ENCODE results near the gene MFNG.
"Not testable (repeated sequence)": the region's sequence is repeated elsewhere in the genome, so short reads cannot be mapped to it uniquely, and the experiment has no call there.

The MFNG gene, protein sequence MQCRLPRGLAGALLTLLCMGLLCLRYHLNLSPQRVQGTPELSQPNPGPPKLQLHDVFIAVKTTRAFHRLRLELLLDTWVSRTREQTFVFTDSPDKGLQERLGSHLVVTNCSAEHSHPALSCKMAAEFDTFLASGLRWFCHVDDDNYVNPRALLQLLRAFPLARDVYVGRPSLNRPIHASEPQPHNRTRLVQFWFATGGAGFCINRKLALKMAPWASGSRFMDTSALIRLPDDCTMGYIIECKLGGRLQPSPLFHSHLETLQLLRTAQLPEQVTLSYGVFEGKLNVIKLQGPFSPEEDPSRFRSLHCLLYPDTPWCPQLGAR

DNA sequence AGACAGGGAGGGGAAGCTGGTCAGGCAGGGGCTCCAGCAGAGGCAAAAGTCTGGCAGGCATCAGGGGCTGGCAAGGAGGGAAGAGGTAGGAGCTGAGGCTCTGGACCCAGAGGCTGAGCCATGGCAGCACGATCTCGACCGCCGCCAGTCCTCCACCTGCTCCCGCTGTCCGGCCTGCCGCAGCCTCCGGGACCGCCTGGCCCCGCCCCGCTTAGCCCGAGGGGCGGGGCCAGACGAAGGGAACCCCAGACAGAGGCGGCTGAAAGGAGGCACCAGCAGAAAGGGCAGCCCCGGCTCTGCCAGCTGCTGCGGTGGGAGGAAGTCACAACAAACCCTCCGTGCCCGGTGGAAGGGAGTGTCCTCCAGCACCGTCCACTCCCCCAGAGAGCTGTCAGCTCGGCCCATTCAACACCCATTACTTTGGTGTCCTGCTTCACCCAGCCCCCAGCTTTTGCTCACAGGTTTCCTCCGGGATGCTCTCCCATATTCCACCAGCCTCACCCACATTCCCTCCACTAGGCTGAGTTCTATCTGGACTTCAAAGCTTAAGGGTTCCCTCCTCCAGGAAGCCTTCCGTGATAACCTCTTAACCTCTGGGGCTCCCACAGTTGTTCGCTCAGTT, at the start of gene MFNG:
Gene MFNG, minus strand, starts transcription at position 161 of the 622 bp plus-strand sequence. CDS start 207 bp downstream, outside the sequence.
- peak in 21 of 56 donors; percentile 4 to 60 (median 18) for DNase-seq

DNA sequence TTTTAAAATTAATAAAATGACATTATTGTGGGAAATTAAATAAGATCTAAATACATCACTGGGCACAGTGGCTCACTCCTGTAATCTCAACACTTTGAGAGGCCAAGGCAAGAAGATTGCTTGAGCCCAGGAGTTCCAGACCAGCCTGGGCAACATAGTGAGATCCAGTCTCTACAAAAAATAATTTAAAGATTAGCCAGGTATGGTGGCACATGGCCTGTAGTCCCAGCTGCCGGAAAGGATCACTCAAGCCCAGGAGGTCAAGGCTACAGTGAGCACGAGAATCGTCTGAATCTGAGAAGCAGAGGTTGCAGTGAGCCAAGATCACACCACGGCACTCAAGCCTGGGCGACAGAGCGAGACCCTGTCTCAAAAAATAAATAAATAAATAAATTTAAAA, 49.0 kb upstream of the MFNG start:
- DNase-seq, result no peak

DNA sequence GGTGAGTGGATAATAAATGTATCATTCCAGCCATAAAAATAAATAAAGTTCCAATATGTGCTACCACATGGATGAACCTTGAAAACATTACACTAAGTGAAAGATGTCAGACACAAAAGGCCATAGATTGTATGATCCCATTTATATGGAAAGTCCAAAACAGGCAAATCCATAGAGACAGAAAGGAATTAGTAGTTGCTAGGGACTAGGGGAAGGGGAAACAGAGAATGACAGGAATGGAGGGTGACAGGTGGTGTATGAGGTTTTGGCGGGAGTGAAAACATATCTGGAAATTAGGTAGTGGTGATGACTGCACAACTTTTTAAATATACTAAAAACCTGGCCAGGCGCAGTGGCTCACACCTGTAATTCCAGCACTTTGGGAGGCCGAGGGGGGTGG, 48.3 kb upstream of the MFNG start:
- no peak for DNase-seq

DNA sequence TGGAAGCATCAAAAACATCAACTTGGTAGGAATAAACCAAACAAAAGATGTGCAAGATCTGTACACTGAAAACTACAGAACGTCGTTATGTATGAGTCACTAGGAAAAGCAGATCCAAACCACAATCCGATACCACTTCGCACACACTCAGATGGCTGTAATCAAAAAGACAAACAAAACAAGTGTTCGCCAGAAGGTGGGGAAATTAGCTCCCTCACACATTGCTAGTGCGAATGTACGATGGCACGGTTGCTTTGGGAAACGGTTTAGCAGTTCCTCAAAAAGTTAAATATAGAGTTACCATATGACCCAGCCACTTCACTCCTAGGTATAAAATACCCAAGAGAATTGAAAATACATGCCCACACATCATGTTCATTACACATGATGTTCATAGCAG, 47.8 kb upstream of the MFNG start:
- no peak for DNase-seq

DNA sequence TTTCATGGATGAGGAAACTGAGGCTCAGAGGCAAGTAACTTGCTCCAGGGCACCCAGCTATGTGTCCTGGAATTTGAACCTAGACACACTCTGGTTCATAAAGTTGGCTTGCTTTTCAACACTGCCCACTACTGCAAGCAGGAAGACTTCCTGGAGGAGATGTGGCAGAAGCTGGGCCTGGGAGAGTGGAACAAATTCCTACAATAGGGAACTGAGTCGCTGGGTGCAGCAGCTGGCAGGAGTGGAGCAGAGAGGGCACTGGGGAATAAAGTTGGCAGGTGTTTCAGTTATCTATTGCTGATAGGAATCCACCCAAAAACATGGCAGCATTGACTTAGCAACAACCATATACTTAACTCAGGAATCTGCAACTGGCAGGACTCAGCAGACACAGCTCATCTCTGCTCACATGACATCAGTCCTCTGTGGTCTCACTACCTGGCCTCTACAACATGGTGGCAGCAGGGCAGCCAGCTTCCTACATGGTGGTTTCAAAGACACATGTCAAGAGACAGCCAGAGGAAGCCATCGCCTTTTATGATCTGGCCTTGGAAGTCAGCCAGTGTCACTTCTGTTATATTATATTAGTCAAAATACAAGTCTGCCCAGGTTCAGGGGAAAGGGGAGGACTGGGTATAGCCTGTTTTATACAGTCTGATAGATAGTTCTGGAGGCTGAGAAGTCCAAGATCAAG, 43.6 kb upstream of the MFNG start:
- DNase-seq, result no peak

DNA sequence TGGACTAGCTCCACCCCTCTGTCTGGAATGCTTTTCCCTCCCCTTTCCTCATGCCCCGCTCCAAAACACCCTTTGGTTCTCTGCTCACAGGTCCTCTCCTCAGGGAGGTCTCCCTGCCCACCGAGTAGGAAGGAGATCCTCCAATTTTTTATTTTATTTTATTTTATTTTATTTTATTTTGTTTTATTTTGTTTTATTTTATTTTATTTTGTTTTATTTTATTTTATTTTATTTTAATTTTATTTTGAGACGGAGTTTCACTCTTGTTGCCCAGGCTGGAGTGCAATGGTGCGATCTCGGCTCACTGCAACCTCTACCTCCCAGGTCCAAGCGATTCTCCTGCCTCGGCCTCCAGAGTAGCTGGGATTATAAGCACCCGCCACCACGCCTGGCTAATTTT, 41.8 kb upstream of the MFNG start:
- DNase-seq, result not testable (repeated sequence)

DNA sequence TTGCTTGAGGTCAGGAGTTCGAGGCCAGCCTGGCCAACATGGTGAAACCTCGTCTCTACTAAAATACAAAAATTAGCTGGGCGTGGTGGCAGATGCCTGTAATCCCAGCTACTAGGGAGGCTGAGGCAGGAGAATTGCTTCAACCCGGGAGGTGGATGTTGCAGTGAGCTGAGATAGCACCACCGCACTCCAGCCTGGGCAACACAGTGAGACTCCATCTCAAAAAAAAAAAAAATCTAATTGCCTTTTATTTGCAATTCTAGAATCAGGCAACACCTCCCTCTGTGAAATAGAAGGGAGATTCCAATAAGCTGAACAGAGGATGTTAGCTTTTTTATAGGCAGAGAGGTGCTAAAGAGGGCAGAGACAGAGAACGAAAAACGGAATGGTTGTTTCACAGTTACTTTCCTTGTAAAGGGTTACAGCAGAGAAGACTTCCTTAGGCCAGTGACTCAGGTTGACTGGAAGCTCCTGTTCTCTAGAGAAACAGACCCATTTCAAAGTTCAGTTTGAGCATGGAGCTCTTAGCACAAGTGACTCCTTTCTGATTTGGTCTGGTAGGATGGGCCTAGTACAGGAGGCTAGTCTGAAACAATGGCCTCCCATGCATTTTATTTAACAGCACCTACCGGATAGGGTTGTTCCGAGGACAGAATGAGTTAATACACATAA, 41.0 kb upstream of the MFNG start:
- DNase-seq, result not testable (repeated sequence)

DNA sequence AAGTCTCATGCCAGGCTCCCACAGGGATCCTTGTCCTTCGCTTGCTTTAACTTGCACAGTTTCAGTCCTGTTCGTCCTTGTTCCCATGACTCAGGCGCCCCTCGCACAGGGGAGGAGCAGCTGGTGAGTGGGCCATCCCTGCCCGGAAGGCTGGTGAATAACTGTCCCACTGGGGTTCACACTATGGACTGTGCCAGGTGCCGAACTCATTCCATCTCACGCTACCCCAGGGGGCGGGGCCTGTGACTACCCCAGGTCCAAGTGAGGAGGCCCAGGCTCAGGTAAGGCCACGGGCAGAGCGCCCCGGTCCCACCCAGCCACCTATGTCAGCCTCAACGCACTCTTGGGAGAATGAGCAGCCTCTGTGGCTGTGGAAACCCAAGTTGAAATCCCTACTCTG, 40.2 kb upstream of the MFNG start:
- DNase-seq, result no peak

DNA sequence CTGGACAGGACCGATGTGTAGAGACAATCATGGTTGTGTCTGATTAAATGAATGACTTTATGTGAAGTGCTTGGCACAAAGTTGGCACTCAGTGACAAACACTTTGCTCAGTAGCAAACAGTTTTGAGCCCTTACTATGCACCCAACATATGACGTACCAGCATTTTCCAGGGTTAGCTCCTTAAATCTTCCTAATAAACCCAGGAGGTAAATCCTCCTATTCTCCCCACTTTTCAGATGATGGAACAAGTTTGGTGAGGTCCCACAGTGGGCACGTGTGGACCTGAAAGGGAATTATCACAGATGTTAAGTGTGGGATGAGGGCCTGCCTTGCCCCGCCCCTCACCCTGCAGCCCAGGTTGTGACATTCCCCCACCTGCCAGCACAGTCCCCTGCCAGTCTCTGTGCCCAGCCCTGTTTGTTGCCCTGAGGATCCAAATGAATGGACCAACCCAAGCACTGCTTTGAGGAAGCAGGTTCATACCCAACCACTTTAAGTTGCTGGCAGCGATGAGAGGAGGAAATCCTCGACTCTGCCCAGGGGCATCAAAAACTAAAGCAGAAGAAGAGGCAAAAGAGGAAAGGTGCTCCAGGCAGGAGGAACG, 39.7 kb upstream of the MFNG start:
- DNase-seq, result no peak

DNA sequence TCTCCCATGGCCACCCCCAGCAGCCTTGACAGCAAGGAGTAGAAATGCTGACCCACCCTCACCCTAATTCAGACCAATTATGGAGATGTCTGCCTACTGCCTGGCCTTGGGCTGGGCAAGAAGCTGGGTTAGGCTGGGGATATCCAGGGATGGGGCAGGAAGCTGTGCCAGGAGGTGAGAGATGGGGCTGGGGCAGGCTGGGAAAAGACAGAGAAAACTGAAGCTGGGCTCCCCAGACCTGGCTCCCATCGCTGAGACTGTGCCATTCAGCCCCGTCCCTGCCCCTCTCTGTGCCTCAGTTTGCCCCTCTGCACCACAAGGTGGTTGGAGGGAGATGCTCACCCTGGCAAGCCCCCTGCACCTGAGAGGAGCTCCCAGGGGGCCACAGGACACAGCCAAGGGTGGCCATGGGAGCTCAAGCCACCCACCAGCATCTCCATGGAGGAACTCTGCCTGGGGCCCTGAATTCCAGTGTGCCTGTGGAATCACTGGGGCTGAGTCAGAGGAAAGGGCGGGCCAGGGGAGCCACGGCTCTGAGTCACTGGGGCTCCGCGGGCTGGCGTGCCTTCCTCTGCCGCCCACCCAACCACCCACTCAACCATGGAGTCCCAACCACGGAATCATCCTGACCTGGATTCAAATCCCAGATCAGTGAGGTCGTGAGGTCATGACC, 39.0 kb upstream of the MFNG start:
- peak in 15 of 56 donors; percentile 4 to 67 (median 14) for DNase-seq

DNA sequence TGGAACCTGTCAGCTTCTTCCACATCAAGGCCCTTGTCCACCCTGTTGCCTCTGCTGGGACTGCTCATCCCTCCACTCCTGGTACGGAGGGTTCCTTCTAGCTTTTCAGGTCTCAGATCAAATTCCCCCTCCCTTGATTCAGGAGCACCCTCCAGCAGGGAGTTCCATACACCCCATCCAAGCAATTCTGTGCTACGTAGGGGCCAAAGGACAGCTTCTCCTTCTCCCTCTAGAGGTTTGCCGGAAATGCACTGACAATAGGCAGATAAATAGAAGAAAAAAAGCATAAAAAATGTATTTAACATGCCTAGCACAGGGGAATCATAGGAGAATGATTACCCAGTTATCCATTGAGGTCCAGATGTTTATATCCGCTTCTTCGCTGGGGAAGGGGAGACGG, 36.3 kb upstream of the MFNG start:
- DNase-seq, result no peak

DNA sequence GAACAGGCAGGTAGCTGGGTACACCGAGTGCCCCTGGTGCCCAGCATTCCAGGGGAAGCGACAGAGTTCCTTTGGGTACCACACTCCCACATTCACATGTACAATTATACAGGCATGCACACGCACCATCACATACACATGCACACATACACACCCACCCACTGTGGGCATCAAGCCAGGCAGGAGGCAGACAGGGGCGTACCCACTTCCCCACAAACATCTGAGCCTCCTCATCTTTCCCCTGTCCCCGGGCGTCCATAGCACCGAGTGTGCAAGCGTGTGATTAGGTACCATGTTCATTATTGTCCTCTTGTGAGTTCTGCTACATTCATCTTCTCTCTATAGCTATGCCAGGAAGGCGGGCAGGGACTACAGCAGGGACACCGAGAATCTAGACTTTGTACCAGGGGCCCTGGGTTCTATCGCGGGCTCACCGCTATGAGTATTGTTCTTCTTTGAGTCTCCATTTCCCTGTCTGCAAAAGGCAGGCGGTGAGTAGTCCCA, 35.1 kb upstream of the MFNG start:
- no peak for DNase-seq

DNA sequence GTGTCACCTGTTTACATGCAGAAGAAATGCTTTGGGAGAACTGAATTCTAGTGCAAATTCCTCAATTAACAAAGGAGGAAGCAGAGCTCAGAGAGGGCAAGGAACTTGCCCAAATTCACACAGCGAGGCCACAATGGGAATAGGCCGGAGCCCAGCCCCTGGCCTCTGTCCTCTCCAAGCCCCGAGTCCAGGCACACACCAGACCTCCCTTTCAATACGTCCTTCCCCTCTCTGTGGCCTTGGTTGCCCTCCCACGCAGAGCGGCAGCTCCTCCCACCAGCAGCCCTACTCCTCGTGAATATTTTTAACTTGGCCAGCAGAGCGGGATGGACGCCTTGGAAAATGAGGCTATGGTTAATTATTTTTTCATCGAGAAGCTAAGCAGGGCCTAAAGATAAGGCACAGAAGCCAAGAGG, 34.6 kb upstream of the MFNG start:
- no peak for DNase-seq

DNA sequence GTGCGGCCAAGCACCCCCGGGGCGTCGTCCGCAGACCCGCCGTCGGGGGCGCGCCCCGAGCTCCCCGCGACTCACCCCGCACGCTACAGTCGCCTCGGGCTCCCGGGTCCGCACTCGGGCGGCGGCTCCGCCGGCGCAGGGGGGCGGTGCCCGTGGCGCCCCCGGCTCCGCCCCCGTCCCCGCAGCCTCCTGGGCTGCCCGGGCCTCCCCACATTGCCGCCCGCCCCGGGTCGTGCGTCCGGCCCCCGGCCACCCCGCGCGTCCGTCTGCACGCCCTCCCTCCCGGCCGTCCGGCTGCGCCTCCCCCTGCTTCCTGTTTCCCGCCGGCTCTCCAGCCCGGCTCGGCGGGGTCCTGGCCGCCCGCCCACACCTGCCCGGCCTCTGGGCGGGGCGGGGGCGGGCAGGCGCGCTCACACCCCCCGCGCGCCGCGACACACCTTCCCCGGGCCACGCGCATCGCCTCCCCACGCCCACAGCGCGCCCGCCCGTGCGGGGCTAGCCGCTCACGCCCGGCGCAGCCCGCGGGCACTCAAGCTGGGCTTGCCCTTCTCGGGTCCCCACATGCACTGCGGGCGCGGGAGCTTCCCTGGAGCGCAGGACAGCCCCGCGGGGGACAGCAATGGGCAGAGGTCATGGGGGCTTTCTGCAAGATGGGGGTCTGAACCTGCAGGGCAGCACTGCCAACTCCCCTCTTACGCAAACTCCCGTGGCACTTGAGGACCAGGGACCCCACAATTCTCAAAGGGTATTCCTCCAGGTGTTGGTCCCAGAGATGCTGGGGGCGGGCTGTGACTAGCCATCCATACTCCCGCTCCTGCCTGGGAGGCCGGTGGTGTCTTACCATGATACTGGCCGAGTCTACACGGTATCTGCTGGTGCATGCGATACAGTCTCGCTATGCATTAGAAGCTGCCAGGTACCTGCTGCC, 33.3 kb upstream of the MFNG start, which contains the start of gene CARD10:
Gene CARD10, minus strand, starts transcription at position 148 of the 928 bp plus-strand sequence. CDS start 215 bp downstream, outside the sequence.
- DNase-seq, result peak in 1 of 56 donors; percentile 47

DNA sequence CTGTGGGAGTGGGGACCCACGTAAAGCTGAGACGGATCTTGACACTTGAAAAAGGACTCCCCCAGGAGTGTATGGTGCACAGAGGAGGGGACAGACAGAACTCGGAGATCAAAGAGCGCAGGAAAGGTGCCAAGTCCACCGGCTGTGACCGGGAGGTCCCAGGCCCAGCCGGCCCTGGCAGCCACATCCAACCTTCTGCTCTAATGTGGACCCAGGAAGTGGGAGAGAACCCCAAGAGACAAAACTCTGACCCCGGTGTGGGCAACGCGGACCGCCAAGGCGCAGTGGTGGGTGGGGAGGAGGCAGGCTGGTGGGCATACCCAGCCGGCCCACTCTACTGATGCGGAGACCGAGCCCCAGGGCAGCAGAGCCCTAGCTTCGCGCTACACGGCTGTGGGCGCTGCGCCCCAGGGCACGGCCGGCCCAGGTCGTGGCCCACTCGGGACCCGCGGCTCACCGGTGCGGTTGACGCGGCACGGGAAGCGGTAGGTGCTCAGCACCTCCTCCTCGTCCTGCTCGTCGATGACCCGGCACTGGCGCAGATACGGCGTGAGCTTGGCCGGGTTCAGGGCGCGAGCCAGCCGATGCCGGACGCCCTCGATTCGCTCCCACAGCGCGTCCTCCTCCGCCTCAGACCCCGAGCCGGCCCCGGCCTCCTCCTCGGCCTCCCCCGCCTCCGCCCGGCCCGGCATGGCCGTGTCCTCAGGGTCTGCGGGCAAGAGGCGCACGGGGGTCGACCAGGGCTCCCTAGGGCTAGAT, 32.5 kb upstream of the MFNG start:
- DNase-seq, result no peak

DNA sequence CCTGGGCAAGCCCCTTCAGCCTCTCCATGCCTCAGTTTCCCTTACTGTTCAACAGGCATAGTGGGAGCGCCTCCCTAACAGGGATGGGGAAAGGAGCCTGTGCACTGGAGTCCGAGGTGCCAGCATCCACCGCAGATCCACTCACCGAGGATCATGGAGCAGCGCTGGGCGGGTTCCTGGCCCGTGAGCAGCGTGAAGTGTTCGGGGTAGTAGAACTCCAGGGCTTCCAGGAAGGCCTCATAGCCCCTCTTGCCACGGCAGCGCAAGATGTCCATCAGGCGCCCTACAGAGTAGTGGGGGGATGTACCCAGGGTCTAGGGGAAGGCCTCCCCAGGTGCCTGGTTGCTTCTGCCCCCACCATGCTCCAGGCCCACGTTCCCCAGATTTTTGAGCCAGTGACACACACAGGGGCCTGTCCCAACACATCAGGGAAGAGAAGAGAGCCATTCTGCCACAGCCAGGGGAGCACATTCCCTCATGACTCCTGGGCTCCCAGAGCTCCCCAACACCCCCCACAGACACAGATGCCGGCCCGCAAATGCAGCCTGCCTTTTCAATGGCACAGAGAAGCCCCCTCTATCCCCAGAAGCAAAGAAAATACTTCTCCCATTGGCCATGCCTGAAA, 31.8 kb upstream of the MFNG start:
- DNase-seq, result no peak

DNA sequence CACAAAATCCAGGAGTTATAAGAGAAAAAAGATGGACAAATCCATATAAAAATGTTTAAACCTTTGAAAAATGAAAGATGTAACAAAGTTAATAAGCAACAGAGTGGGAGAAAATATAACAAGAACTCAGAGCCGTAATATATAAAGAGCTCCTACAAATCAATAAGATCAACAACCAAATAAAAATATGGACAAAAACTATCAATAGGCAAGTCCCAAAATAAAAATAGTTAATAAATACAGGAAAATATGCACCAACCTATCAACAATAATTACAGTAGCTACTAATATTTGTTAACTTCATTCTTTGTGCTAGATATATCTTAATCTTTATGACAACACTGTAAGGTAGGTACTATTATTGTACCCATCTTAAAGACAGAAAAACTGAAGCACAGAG, 30.3 kb upstream of the MFNG start:
- no peak for DNase-seq

DNA sequence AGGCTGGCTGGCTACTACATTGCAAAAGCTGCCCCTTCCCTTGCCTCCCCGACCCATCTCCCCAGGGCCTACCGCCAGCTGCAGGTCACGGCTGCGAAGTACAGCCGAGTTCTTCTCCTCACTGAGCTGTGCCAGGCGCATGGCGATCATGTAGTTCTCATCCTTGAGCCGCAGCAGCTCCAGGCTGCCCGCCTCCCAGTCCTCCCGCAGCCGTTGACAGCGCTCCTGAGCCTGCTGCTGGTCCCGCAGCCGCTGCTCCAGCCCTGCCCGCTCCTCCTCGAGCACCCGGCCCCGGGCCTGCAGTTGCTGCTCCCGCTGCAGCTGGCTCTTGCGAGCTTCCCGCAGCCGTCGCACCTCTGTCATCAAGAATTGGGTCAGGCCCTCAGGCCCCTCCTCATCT, 29.7 kb upstream of the MFNG start:
- DNase-seq, result no peak
